GM19467 (cell line): ENCODE results near the gene TFAP2D.

ENCODE experiments used
- ATAC-seq: cut with Tn5 transposase; IDR thresholded peaks from one replicate; pipeline ENCODE4 v1.9.1; 2021; ENCODE audit warnings: mild to moderate bottlenecking, moderate library complexity; ENCODE audit not compliant: unreplicated experiment

The TFAP2D gene

DNA sequence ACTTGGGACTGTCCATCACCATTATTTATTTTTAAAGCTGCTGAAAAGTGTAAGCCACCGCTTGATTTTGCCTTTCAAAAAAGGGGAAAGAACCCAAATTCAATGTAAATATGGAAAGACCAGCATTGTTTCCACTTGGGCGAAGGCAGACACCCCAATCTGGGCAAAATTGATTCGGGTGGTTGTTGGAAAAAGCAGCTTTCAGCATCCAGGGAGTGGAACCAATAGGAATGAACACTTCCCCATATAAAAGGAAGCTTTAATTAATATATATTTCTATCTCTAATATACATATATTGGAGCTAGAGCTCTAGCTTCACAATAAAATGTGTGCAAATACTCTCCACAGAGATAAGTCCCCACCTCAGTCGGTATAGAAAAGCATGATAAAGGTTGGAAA is at the start of gene TFAP2D:
Gene TFAP2D (plus strand): TSS at position 301 of the 400 bp plus-strand sequence. CDS start 530 bp downstream, outside the sequence.
- no peak for ATAC-seq

DNA sequence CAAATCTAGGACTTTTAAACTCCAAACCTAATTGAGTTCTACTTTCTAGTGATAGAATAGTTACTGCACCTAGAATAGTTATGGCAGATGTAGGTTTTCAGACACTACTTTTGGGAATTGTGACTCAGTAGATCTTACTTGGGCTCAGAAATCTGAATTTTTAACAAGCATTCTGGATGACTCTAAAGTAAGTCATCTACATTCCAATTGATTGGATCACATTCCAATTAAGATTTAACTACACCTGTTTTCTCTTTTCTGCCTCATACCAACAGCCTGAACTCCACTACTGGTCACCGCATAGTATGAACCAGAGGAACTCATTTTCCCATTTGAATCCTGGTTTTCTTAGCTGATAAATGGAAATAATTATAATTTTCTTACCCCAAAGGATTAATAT is 49.5 kb upstream of the TFAP2D start:
- no peak for ATAC-seq

DNA sequence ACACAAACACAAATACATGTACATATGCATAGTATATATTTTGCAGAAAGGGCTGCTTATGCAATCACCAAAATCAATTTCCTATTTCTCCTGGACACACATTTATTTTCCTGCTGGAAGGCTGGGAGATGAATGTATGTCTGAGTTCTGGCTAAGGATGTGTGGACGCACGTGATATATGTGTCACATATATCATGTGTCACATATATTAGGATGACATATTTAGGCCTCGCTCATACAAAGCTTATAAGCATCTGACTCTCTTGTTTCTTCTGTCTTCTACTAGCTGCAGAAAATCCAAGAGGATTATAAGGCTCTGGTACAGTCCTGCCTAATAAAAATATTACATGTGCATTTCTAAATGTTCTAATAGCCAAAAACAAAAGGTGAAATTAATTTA is 47.2 kb upstream of the TFAP2D start:
- no peak for ATAC-seq

DNA sequence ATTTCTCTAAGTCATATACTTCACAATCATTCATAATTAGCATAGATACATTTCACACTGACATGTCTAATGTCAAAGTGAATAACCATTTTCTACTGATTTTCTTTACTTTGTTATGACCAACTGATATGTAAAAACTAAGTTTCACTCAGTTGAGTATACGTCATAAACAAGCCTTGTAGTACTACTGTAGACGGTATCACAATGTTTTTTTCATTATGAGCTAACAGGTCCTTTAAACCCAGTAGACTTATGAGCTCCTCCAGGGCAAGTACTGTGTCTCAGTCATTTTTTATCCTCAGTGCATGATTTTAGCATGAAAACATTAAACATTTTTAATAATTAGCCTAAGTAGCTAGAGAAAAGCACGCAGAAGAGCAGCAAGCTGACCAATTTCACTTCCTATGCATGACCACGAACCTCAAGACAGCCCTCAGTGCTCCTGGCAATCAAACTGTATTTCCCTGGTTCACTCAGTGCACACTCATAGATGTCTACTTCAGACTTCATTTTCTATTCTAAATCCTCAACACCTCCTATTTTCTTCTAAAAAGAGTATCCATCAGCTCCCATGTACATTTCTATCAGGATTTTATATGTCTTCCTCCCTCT is 32.0 kb upstream of the TFAP2D start:
- peak; percentile 98 for ATAC-seq

DNA sequence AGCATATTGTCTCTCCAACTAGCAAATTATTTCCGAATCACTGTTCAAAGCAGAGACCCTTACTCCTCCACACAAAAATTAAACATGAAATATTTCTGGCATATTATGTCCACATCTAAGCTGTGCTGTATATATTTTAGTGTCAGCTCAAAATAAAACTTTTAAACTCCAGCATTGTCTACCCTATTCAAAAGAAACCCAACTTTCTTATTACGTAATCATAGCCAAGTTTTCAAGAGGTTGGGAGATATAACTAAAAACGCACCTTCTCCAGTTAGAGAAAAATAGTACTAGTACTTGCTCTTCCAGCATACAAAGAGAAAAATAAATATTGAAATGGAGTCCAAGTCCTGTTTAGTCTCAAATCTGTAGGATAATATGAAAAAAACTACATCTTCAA is 24.1 kb upstream of the TFAP2D start:
- no peak for ATAC-seq

DNA sequence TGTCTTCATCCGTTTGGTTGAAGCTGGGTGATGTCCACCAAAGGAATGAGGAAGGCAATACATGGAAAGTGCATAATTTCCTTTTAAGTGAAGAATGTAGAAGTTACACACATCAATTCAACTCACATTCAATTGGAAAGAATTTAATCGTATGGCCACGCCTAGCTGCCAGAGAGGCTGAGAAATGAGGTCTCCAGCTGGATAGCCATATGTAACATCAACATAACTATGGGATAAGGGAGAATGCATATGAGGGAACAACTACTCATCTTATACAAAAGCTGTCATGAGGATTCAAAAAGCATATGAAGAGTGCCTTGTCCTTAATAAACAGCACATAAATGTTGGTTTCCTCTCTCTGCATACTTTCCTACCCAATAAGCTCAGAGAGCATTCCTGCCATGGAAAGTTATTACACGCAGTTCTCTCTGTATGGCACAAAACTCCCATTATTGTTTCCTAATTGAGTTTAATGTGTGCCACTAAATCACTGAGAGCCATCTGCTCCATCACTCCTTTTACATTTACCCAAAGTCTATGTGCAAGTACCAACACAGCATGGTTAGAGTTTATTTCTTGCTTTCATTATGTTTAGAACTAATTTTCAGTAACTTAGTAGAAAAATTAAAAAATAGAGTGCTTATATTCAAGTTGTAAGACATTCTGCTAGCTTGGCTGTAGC is 21.4 kb upstream of the TFAP2D start:
- no peak for ATAC-seq

DNA sequence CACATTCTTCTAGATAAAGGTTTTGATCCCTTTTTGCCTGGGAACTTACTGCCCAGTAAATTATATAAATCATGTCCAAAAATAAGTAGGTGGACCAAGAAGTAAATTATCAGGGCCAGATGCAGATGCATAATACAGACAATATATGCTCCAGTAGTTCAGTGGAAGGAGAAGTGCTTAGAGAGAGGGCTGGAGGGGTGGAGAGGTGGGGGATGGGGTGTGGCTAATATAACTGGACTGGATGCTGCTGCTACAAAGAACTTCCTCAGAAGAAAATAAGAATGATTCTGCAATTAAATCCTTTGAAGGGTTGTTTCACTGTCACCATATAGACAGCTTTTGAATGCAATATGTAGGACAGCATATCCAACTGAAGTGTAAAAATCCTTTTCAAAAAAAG is 14.8 kb upstream of the TFAP2D start:
- ATAC-seq: no peak

DNA sequence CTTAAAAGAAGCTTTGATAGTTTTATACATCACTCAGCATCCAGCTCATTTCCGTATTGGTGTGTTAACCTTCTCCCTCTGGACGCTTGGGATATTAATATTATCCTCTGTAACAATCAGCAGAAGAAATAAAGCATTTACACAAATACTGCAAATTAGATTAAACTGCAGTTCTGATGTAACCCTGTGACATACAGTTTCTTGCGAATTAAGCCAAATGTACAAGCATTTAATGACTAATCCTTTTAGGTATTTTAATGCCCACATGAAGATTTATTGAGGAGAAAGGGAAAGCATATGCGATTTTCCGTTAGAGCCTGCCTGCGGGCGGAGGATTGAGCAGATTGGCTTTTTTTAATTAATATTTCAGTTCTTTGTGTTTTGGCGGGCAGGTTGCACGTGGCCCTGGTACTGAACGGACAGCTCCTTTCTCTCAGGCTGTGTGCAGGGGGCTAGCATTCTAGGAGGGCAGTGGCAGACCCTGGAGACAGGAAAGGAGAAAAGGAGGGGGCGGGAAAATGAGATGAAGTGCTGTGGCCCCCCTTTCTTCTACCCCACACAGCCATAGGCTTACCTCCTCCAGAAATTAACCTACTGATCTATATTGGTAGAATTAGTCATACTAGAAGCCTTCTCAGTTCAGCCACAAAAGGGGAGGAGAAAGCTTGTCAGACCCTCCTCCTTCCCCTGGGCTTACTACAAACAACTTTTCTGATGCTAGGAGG is 14.1 kb upstream of the TFAP2D start:
- no peak for ATAC-seq

DNA sequence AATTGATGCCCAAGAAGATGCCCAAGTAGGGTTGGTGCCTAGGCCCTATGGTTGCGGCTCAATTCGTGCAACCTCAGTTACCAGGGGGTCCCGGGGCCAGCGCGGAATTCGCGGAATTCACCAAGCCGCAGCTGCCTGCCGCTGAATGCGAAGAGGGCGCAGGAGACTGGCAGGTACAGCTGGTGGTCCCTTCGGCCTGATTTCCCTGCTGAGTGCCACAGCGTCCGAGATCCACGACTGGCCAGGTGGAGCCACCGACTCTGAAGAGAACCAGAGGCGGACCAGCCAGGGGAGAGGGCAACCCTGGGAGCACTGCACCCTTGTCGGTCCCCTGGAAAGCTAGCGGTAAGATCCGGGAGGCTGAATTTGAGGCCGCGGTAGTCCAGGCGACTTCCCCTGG is 6.8 kb upstream of the TFAP2D start:
- ATAC-seq: no peak

DNA sequence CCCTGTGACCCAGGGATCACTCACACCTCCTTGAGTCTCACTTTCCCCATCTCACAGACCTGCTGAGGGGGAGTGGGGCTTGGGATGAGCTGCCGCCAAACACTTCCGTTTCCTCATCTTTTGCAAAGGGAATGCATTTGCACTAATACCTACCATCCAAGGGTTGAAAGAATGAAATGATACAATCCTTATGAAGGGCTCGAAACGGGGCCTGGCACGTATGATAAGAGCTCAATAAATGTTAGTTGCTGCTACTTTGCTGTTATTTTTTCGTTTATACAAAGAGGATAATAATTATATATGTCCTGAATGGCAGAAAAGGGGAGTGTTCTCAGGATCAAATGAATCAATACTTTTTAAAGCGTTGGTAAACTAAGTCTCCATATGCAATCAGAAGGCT is 6.1 kb upstream of the TFAP2D start:
- ATAC-seq: no peak

DNA sequence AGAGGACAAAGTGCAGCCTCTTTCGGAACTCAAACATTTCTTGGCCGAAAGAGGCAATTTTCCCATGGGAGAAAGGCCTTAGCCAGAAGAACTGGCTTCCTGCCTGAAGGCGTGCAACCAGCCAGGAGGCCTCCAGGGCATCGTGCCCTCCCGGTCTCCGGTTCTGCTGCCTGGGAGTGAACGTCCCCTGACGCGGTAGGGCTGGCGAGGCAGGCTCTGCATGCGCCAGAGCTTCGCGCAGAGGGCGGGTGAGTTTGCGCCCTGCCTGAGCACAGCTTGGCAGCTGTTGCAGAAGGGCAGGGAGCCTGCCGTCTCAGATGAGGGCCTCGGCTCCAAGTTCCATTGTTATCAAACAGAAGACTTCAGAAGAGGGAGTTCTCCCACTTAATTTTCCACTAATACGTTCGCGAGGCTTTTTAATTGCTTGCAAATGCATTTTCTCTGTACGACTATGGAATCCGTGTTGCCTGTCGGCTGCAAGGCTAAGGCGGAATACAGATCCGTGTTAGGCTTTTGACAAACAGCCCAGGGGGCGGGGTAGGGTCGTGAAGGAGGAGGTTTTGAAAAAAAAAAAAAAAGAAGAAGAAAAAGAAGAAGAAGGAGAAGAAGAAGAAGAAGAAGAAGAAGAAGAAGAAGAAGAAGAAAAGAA is 5.5 kb upstream of the TFAP2D start:
- no peak for ATAC-seq

DNA sequence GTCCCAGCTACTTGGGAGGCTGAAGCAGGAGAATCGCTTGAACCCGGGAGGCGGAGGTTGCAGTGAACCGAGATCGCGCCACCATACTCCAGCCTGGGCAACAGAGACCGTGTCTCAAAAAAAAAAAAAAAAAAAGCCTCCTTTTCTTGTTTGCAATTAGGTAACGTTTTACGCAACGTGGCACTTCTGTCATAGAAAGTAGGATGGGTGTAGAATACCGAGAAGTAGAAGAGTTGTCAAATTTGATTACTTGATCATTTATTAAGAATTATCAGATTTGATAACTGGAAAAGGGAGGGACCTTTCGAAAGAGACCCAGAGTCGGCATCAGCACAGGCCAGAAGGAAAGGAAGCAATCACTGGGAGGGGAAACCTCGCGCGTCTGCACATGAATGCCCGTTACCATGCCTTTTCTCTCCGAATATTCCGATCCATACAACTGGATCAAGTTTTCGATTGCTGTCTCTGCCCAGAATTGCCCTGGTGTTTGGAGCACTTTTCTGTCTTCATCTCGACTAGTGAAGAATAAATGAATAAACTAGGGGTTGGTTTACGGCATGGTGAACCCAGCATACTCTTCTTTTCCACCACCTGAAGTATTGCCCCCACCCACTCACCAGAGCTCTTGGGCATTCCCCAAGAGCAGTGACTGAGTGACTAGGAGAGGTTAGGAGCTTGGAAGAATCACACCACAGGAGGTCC is 4.5 kb upstream of the TFAP2D start:
- no peak for ATAC-seq

DNA sequence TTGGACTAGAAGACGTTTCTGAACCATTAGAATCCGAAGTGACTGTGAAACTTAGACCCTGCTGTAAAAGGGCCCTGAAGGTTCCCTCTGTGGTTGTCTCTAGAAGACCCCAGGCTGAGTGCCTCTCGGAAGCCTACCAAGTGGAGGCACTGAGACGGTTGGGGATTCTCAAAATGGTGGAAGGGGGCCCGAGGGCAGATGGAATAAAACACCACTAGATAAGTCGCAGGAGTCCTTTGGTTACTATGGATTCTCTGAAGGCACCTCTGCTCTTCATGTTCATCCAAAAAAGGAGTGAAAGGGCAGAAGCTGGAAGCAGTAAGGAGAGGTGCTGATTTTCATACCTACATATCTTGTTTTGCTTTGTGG is 4.0 kb upstream of the TFAP2D start:
- ATAC-seq: no peak

DNA sequence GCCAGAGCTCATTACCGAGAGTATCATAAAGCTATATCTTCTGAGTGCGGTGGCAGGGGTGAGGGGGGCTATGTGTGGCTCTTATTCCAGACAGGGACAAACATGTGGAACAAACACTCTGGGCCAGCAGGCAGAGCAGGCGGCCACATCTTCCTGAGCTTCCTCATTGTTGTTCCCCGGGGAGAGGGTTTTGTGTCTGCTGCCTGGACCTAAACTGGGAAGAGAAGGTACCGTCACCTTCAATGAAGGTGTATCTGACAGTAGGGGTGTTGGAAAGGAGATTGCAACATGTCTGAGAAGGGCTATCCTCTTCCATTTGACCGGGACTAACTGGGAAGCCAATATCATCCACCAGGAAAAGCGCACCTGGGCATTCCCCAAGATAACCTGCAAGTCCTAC is 1.6 kb upstream of the TFAP2D start:
- no peak for ATAC-seq

DNA sequence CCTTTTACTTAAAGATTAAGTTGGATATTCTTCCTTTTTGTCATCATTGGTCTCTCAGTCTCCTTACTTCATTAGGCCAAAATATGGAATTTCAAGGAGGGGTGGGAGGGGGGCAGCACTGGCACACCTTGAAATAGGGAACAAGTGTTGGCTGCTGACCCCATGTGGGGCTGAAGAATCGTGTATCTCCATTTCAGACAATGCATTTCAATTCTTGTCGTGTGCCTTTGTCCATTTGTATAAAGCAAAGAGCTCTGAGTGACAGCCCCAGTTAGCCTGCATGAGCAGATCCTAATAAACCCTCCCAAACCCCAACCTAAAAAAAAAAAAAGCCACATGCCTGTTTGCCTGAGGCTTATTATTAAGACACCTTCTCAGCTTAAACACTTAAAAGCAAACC is 1.0 kb upstream of the TFAP2D start:
- ATAC-seq: no peak

DNA sequence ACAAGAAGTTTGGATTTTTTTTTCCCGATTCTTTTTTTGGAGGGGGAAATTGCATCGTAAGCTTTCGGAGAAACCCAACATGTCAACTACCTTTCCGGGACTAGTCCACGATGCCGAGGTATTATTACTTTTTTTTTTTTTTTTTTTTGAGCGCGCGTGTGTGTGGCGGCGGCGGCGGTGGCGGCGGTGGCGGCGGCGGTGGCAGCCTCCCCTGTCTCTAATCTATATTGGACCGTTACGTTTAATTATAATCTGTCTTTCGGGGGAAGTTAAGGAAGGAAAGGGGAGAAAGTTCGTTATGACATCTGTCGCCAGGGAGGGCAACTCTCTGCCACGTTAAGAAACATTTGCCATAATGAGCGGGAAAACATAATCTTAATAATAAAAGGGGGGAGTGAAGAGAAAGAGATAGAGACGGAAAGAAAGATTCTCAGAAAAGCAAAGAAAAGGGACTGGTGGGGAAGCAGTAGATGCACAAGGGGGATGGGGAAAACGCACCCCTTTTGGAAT is 706 bp downstream of the TFAP2D start:
- no peak for ATAC-seq

DNA sequence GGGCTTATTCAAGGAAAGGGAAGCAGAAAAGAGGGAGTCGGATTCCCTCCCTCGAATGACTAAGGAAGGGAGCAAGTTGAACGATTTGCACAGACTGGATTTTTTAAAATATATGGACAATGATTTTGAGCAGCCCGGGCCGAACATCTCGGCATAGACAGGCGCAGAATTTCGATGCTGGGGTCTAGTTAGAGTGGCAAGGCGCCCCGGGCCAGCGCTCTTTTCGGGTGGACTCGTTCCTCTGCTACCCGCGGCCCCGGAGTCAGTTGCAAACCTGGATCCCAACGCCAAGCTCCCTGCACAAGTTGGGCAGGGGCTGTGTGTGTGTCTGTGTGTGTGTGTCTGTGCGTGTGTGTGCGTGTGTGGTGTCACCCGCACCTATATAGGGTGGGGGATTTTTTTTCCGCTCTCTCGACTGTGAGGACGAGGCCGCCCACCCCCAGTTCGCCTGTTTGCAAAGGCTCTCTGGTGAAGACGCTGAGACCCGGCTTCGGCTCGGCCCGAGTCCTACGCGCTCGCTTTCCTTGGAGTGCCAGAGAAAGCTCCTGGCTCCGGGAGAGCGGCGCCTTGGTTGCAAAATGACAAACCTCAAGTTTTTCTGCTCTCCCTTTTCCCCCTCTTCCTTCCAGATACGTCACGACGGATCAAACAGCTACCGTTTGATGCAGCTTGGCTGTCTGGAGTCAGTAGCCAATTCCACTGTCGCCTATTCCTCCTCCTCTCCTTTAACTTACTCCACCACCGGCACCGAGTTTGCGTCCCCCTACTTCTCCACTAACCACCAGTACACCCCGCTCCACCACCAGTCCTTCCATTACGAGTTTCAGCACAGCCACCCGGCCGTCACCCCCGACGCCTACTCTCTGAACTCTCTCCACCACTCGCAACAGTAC is 1.4 kb downstream of the TFAP2D start:
- no peak for ATAC-seq

DNA sequence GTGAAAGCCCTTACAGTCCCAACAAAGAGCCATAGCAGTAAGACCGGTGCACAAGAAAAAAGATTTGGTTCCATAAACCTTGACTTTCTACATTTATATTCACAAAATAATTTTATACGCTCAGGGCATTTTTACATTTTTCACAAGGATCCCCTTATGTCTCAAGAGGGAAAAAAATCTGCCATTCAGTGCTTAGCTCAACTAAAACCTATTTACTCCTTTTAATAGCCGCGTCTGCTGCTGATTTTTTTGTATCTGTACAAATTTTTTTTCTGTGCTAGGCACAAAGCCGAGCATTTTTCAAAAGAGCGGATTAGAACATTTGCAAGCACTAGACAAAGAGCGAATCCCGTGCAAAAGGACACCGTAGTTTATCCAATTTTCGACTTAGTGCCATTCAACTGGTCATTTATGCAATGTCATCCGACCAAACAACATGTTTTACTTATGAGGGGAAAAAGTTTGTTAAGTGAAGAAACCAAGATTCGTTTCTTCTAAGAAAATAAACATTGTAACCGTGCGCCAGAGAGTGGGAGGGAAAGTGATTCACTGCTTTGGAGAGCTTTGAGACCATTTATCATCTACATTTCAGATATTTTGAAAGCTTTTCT is 3.7 kb downstream of the TFAP2D start:
- ATAC-seq: no peak

DNA sequence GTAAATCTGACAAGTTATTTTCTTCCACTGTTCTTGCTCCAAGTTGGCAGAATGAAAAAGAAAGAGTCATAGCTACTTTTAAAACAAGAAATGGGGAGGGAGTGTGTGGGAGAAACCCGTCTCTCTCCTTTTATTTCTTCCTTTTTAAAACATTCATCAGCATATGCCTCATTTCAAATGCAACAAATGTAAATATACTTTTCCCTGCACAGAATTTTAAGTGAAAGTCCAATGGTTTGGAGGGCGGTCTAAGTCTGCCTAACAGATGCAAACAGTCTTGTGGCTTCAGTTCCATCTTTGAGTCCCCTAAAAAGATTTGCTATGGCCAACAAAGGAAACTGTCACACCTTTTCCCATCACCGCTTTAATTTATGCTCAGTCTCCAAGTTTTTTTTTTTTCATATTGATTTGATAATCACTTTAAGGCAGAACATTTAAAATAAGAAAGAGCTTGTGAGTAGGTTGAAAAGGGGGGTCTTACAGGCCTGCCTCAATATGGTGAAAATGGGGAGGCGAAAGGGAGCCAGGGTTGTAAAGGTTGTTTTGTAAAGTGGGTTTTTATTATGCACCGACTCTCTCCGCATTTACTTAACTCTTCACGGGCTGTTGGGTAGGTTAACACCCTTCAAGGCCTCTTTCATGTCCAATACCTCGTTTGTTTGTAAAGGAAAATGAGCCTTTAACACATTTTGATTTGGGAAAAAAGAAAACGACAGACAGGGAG is 4.6 kb downstream of the TFAP2D start:
- no peak for ATAC-seq
